ENCODE results near the gene SIRPB2.

Gene SIRPB2

GRCh38 chr20:1486566-1486965 is 4.7 kb downstream of the SIRPB2 start:
- no peaks in the 10 kb centered on the region for H3K9me3 ChIP-seq (ENCODE audit: control insufficient read depth, low read length)
- no peak overlapping the region for H3K27ac ChIP-seq (ENCODE audit: low read depth, low read length, severe bottlenecking)
- no peak overlapping the region for H3K4me3 ChIP-seq (ENCODE audit: extremely low read depth, insufficient read depth, low read length, poor library complexity, severe bottlenecking)
- 60% methylated on average over 1 of the region's 2 CpGs; no CpG with 5 or more reads in 1 of the 2 experiments for WGBS, 2 experiments (ENCODE audit: insufficient coverage in 2 of 2)
- no peaks in the 10 kb centered on the region for H3K36me3 ChIP-seq (ENCODE audit: control insufficient read depth, insufficient read depth, low read length)
- H3K4me1 ChIP-seq (ENCODE audit: control insufficient read depth, insufficient read depth, low read length, poor library complexity, severe bottlenecking), result no peaks in the 10 kb centered on the region

GRCh38 chr20:1484438-1485116 is 6.6 kb downstream of the SIRPB2 start:
- Histone ChIP-seq H3K27ac (ENCODE audit: low read depth, low read length, severe bottlenecking) (no peak overlapping the region), H3K36me3 (ENCODE audit: control insufficient read depth, insufficient read depth, low read length) (no peaks in the 10 kb centered on the region), H3K4me3 (ENCODE audit: extremely low read depth, insufficient read depth, low read length, poor library complexity, severe bottlenecking) (no peak overlapping the region), H3K9me3 (ENCODE audit: control insufficient read depth, low read length) (no peaks in the 10 kb centered on the region), H3K4me1 (ENCODE audit: control insufficient read depth, insufficient read depth, low read length, poor library complexity, severe bottlenecking) (no peaks in the 10 kb centered on the region)
- 86 to 94% methylated on average over 3 to 4 of the region's 5 CpGs for WGBS, 2 experiments (ENCODE audit: insufficient coverage in 2 of 2)

GRCh38 chr20:1479831-1480595 is 11.2 kb downstream of the SIRPB2 start:
- no peak overlapping the region for H3K27ac ChIP-seq (ENCODE audit: low read depth, low read length, severe bottlenecking)
- H3K4me3 ChIP-seq (ENCODE audit: extremely low read depth, insufficient read depth, low read length, poor library complexity, severe bottlenecking), result no peak overlapping the region
- H3K4me1 ChIP-seq (ENCODE audit: control insufficient read depth, insufficient read depth, low read length, poor library complexity, severe bottlenecking), result peaks cover 9% of the 10 kb centered on the region
- H3K36me3 ChIP-seq (ENCODE audit: control insufficient read depth, insufficient read depth, low read length), result no peaks in the 10 kb centered on the region
- no peaks in the 10 kb centered on the region for H3K9me3 ChIP-seq (ENCODE audit: control insufficient read depth, low read length)
- 87 to 95% methylated on average over 4 to 7 of the region's 9 CpGs for WGBS, 2 experiments (ENCODE audit: insufficient coverage in 2 of 2)

- Histone ChIP-seq H3K36me3 (ENCODE audit: control insufficient read depth, insufficient read depth, low read length) (no peaks in the 10 kb centered on the region), H3K27ac (ENCODE audit: low read depth, low read length, severe bottlenecking) (no peak overlapping the region), H3K9me3 (ENCODE audit: control insufficient read depth, low read length) (no peaks in the 10 kb centered on the region), H3K4me1 (ENCODE audit: control insufficient read depth, insufficient read depth, low read length, poor library complexity, severe bottlenecking) (peaks cover 11% of the 10 kb centered on the region), H3K4me3 (ENCODE audit: extremely low read depth, insufficient read depth, low read length, poor library complexity, severe bottlenecking) (no peak overlapping the region)
- WGBS, 2 experiments (ENCODE audit: insufficient coverage in 2 of 2), result 88 to 92% methylated on average over 3 to 4 of the region's 4 CpGs
These were observed 12.7 kb downstream of the SIRPB2 start for GRCh38 chr20:1478566-1478965.

- Histone ChIP-seq H3K27ac (ENCODE audit: low read depth, low read length, severe bottlenecking) (no peak overlapping the region), H3K4me1 (ENCODE audit: control insufficient read depth, insufficient read depth, low read length, poor library complexity, severe bottlenecking) (peaks cover 12% of the 10 kb centered on the region)
- 90 to 97% methylated on average over 7 of the region's 7 CpGs for WGBS, 2 experiments (ENCODE audit: insufficient coverage in 2 of 2)
These were observed 13.2 kb downstream of the SIRPB2 start for GRCh38 chr20:1477896-1478490.

GRCh38 chr20:1474817-1475603 is 16.2 kb downstream of the SIRPB2 start:
- H3K4me3 ChIP-seq (ENCODE audit: extremely low read depth, insufficient read depth, low read length, poor library complexity, severe bottlenecking), result no peak overlapping the region
- H3K36me3 ChIP-seq (ENCODE audit: control insufficient read depth, insufficient read depth, low read length), result no peaks in the 10 kb centered on the region
- 87 to 92% methylated on average over 4 of the region's 4 CpGs for WGBS, 2 experiments (ENCODE audit: insufficient coverage in 2 of 2)
- H3K27ac ChIP-seq (ENCODE audit: low read depth, low read length, severe bottlenecking), result no peak overlapping the region
- H3K4me1 ChIP-seq (ENCODE audit: control insufficient read depth, insufficient read depth, low read length, poor library complexity, severe bottlenecking), result peaks cover 12% of the 10 kb centered on the region
- H3K9me3 ChIP-seq (ENCODE audit: control insufficient read depth, low read length), result no peaks in the 10 kb centered on the region

More at GRCh38 chr20:1477896-1478490, 13.2 kb downstream of the SIRPB2 start:
- no peaks in the 10 kb centered on the region for H3K9me3 ChIP-seq (ENCODE audit: control insufficient read depth, low read length)
- no peak overlapping the region for H3K4me3 ChIP-seq (ENCODE audit: extremely low read depth, insufficient read depth, low read length, poor library complexity, severe bottlenecking)
- H3K36me3 ChIP-seq (ENCODE audit: control insufficient read depth, insufficient read depth, low read length), result no peaks in the 10 kb centered on the region

- Histone ChIP-seq H3K9me3 (ENCODE audit: control insufficient read depth, low read length) (no peaks in the 10 kb centered on the region), H3K36me3 (ENCODE audit: control insufficient read depth, insufficient read depth, low read length) (no peaks in the 10 kb centered on the region), H3K27ac (ENCODE audit: low read depth, low read length, severe bottlenecking) (no peak overlapping the region), H3K4me1 (ENCODE audit: control insufficient read depth, insufficient read depth, low read length, poor library complexity, severe bottlenecking) (peaks cover 12% of the 10 kb centered on the region), H3K4me3 (ENCODE audit: extremely low read depth, insufficient read depth, low read length, poor library complexity, severe bottlenecking) (no peak overlapping the region)
- WGBS, 2 experiments (ENCODE audit: insufficient coverage in 2 of 2), result 90 to 93% methylated on average over 4 to 7 of the region's 8 CpGs
These were observed 16.9 kb downstream of the SIRPB2 start for GRCh38 chr20:1474325-1474724.

GRCh38 chr20:1473246-1474220 is 17.7 kb downstream of the SIRPB2 start:
- no peak overlapping the region for H3K27ac ChIP-seq (ENCODE audit: low read depth, low read length, severe bottlenecking)
- WGBS, 2 experiments (ENCODE audit: insufficient coverage in 2 of 2), result 84 to 88% methylated on average over 9 of the region's 13 CpGs
- H3K36me3 ChIP-seq (ENCODE audit: control insufficient read depth, insufficient read depth, low read length), result no peaks in the 10 kb centered on the region
- H3K4me3 ChIP-seq (ENCODE audit: extremely low read depth, insufficient read depth, low read length, poor library complexity, severe bottlenecking), result no peak overlapping the region
- no peaks in the 10 kb centered on the region for H3K9me3 ChIP-seq (ENCODE audit: control insufficient read depth, low read length)
- H3K4me1 ChIP-seq (ENCODE audit: control insufficient read depth, insufficient read depth, low read length, poor library complexity, severe bottlenecking), result peaks cover 8% of the 10 kb centered on the region

GRCh38 chr20:1472556-1473245 is 18.5 kb downstream of the SIRPB2 start:
- no peak overlapping the region for H3K4me3 ChIP-seq (ENCODE audit: extremely low read depth, insufficient read depth, low read length, poor library complexity, severe bottlenecking)
- H3K27ac ChIP-seq (ENCODE audit: low read depth, low read length, severe bottlenecking), result no peak overlapping the region
- WGBS, 2 experiments (ENCODE audit: insufficient coverage in 2 of 2), result 84 to 96% methylated on average over 5 to 9 of the region's 9 CpGs
- H3K4me1 ChIP-seq (ENCODE audit: control insufficient read depth, insufficient read depth, low read length, poor library complexity, severe bottlenecking), result peaks cover 3% of the 10 kb centered on the region
- no peaks in the 10 kb centered on the region for H3K9me3 ChIP-seq (ENCODE audit: control insufficient read depth, low read length)
- H3K36me3 ChIP-seq (ENCODE audit: control insufficient read depth, insufficient read depth, low read length), result no peaks in the 10 kb centered on the region
